ENCODE data around the gene CACNG4. TPM values are rescaled to one million over a fixed set of nuclear protein-coding genes. Genes with fewer than 3 reads are reported as not detected.

CACNG4 gene
- total RNA-seq, 3 donors from 2014 or later = 0.07 to 0.47 (median 0.26) TPM

DNA sequence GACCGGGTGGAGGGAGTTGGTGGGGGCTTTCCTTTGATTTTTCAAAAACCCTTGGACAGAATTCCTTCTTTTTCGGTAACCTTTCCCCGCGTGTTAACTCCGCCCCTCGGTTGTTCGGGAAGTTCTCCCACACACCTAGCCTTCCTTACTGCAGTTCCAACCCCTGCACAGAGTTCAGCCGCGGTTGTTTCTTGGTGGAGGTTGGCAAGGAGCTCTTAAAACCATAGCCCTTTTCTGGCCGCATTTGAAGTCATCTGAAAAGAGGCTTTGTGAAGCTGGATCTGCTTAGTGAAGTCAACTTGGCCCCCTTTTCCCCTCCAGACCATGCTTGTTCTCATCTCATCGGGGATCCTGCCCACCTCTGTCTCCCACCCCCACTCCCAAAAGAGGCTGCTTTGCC lies 1.8 kb downstream of the CACNG4 start:
- ATAC-seq (peak; percentile 27), DNase-seq (no peak)
- H3K36me3 ChIP-seq (ENCODE audit: low read depth) = no peaks in the 10 kb centered on the region
- intact Hi-C loops (cut with DNase I, micrococcal nuclease) = no loop called here
- H3K4me1 ChIP-seq (ENCODE audit: low read depth) = peaks cover 10% of the 10 kb centered on the region
- H3K9me3 ChIP-seq = no peaks in the 10 kb centered on the region
- no peak for TF ChIP-seq CTCF (IDR thresholded peaks at IDR 0.05)
- no peak overlapping the region for H3K4me3 ChIP-seq

- TF ChIP-seq CTCF (IDR thresholded peaks at IDR 0.05) = no peak
- Histone ChIP-seq H3K9me3 (no peaks in the 10 kb centered on the region), H3K36me3 (ENCODE audit: low read depth) (no peaks in the 10 kb centered on the region), H3K4me3 (no peak overlapping the region), H3K4me1 (ENCODE audit: low read depth) (peaks cover 10% of the 10 kb centered on the region)
- intact Hi-C loops (cut with DNase I, micrococcal nuclease) = no loop called here
- DNase-seq = no peak
- no peak for ATAC-seq
Measured at GRCh38 chr17:66966704-66967418, 2.4 kb downstream of the CACNG4 start.

GRCh38 chr17:66967837-66968543 lies 3.5 kb downstream of the CACNG4 start:
- Histone ChIP-seq H3K4me1 (ENCODE audit: low read depth) (peaks cover 10% of the 10 kb centered on the region), H3K4me3 (no peak overlapping the region), H3K9me3 (no peaks in the 10 kb centered on the region), H3K36me3 (ENCODE audit: low read depth) (no peaks in the 10 kb centered on the region)
- ATAC-seq (no peak), DNase-seq (no peak)
- intact Hi-C loops (cut with DNase I, micrococcal nuclease) = no loop called here
- TF ChIP-seq CTCF (IDR thresholded peaks at IDR 0.05) = no peak

DNA sequence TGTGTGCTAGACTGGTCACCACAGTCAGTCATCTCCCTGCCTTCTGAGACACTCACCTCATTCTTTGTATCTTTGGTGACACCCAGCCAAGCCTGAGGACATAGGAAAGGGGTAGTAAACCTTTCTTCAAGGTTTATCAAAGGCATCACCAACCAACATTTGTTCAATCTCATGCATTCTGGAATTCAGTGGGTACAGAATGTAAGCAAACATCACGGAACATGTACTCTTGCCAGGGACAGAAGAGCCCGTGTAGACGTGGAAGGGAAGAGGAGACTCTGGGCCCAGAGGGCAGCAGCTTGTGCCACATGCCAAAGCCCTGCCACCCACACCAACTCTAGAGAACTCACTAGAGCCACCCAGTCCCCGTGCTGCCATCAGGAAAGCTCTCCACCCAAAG lies 4.4 kb downstream of the CACNG4 start:
- DNase-seq = no peak
- intact Hi-C loops (cut with DNase I, micrococcal nuclease) = no loop called here
- Histone ChIP-seq H3K4me3 (no peak overlapping the region), H3K9me3 (no peaks in the 10 kb centered on the region), H3K36me3 (ENCODE audit: low read depth) (no peaks in the 10 kb centered on the region), H3K4me1 (ENCODE audit: low read depth) (peaks cover 10% of the 10 kb centered on the region)
- ATAC-seq = no peak
- no peak for TF ChIP-seq CTCF (IDR thresholded peaks at IDR 0.05)

- Histone ChIP-seq H3K36me3 (ENCODE audit: low read depth) (no peaks in the 10 kb centered on the region), H3K4me1 (ENCODE audit: low read depth) (peaks cover 7% of the 10 kb centered on the region), H3K4me3 (no peak overlapping the region), H3K9me3 (no peaks in the 10 kb centered on the region)
- intact Hi-C loops (cut with DNase I, micrococcal nuclease) = no loop called here
- no peak for ATAC-seq
- TF ChIP-seq CTCF (IDR thresholded peaks at IDR 0.05) = no peak
- no peak for DNase-seq
Measured at GRCh38 chr17:66970140-66970539, 5.6 kb downstream of the CACNG4 start.

Data from mucosa of descending colon (tissue), 3 donors.